Liver (tissue), 9 donors: ENCODE measurements around the gene CAP2. TPM values are rescaled to one million over a fixed set of nuclear protein-coding genes. Genes with fewer than 3 reads are reported as not detected.

Experiments used
- DNase-seq: peaks from one replicate; pipeline ENCODE4 v3.0.0-alpha.2; 2017; ENCODE audit warnings: low spot score
- H3K27ac ChIP-seq, 2 donors: one replicate each; pipeline ENCODE4 v1.7.0; 2013; ENCODE audit warnings: inconsistent platforms in 2 of 2, low read length in 2 of 2, control low read depth in 1 of 2, low read depth in 1 of 2, mild to moderate bottlenecking in 1 of 2
- H3K27me3 ChIP-seq, 4 donors: one replicate each; pipeline versions ENCODE4 v1.6.1 to v1.7.0; 2013; ENCODE audit warnings: low read length in 3 of 4, inconsistent platforms in 1 of 4, mild to moderate bottlenecking in 1 of 4, moderate library complexity in 1 of 4; ENCODE audit not compliant: control insufficient read depth in 4 of 4, insufficient read depth in 4 of 4
- H3K36me3 ChIP-seq, 4 donors: one replicate each; pipeline versions ENCODE4 v1.6.1 to v1.7.0; 2013; ENCODE audit warnings: low read length in 3 of 4, mild to moderate bottlenecking in 3 of 4, low read depth in 1 of 4, moderate library complexity in 1 of 4; ENCODE audit not compliant: control insufficient read depth in 4 of 4, insufficient read depth in 3 of 4
- H3K4me1 ChIP-seq, 4 donors: one replicate each; pipeline versions ENCODE4 v1.6.1 to v1.7.0; 2013; ENCODE audit warnings: low read length in 3 of 4, mild to moderate bottlenecking in 3 of 4, moderate library complexity in 1 of 4; ENCODE audit not compliant: control insufficient read depth in 4 of 4, insufficient read depth in 4 of 4
- H3K4me3 ChIP-seq, 3 donors: one replicate each; pipeline versions ENCODE4 v1.6.1 to v1.7.0; 2013; ENCODE audit warnings: low read length in 3 of 3, control low read depth in 1 of 3, low read depth in 1 of 3, mild to moderate bottlenecking in 1 of 3
- H3K9ac ChIP-seq, 2 donors: one replicate each; pipeline ENCODE4 v1.7.0; 2013; ENCODE audit warnings: low read length in 2 of 2, mild to moderate bottlenecking in 2 of 2, moderate library complexity in 2 of 2, control low read depth in 1 of 2, low read depth in 1 of 2
- H3K9me3 ChIP-seq, 4 donors: one replicate each; pipeline versions ENCODE4 v1.6.1 to v1.7.0; 2013; ENCODE audit warnings: low read length in 3 of 4; ENCODE audit not compliant: control insufficient read depth in 4 of 4
- EGR1 ChIP-seq, 2 donors: IDR thresholded peaks; 2 replicates each; pipeline ENCODE4 v1.6.1; 2016 to 2018; ENCODE audit warnings: antibody characterized with exemption in 2 of 2, low read depth in 2 of 2
- FOXA1 ChIP-seq: IDR thresholded peaks from 2 replicates; pipeline ENCODE4 v1.6.1; 2016; ENCODE audit warnings: antibody characterized with exemption
- FOXA2 ChIP-seq: IDR thresholded peaks from 2 replicates; pipeline ENCODE4 v1.6.1; 2016; ENCODE audit warnings: antibody characterized with exemption
- GABPA ChIP-seq, 2 donors: IDR thresholded peaks in 1 of 2; conservative IDR thresholded peaks in 1 of 2; 2 replicates each; pipeline ENCODE4 v1.6.1; 2016; ENCODE audit warnings: antibody characterized with exemption in 2 of 2, mild to moderate bottlenecking in 1 of 2, moderate library complexity in 1 of 2
- HNF4G ChIP-seq: IDR thresholded peaks from 2 replicates; pipeline ENCODE4 v1.6.1; 2016; ENCODE audit warnings: antibody characterized with exemption
- JUND ChIP-seq, 2 donors: IDR thresholded peaks; 2 replicates each; pipeline ENCODE4 v1.6.1; 2016; ENCODE audit warnings: antibody characterized with exemption in 2 of 2
- NR2F2 ChIP-seq: IDR thresholded peaks from 2 replicates; pipeline ENCODE4 v1.6.1; 2016; ENCODE audit warnings: antibody characterized with exemption
- RAD21 ChIP-seq, 2 donors: IDR thresholded peaks; 2 replicates each; pipeline ENCODE4 v1.6.1; 2016; ENCODE audit warnings: antibody characterized with exemption in 2 of 2, mild to moderate bottlenecking in 2 of 2
- RXRA ChIP-seq, 2 donors: IDR thresholded peaks; 2 replicates each; pipeline ENCODE4 v1.6.1; 2017 to 2018; ENCODE audit warnings: antibody characterized with exemption in 2 of 2, mild to moderate bottlenecking in 1 of 2
- SP1 ChIP-seq: IDR thresholded peaks from 2 replicates; pipeline ENCODE4 v1.6.1; 2018; ENCODE audit warnings: antibody characterized with exemption, mild to moderate bottlenecking
- YY1 ChIP-seq: IDR thresholded peaks from 2 replicates; pipeline ENCODE4 v1.6.1; 2016; ENCODE audit warnings: antibody characterized with exemption, mild to moderate bottlenecking
- WGBS: extraction: QIAGEN DNeasy Blood & Tissue Kit; methylation state at CpG from one replicate; pipeline ENCODE4 v1.1.7; 2013; 5-methylcytosine and 5-hydroxymethylcytosine counted together
- polyA plus RNA-seq, 2 donors: library from polyadenylated mRNA; stranded (reverse) in 1 of 2; unstranded in 1 of 2; fragments of 200-250 nt in 1 of 2; fragments of >200 nt in 1 of 2; fragmentation: Nextera tagmentation in 1 of 2; extraction: Ambion mirVana in 1 of 2; gene quantifications; one replicate each; pipeline versions ENCODE4 v1.2.1 to v1.2.3, GENCODE V29; 2013 to 2015
- total RNA-seq, 2 donors: library from RNA; depleted of rRNA; stranded (reverse); fragments of >200 nt; gene quantifications; one replicate each; pipeline ENCODE4 v1.2.3, GENCODE V29; 2014
- TF ChIP-seq, protein P1 (sequence below): IDR thresholded peaks from 2 replicates; pipeline ENCODE4 v1.6.1; 2016; ENCODE audit warnings: antibody characterized with exemption
- TF ChIP-seq, protein P2 (sequence below): fragments of 150-350 bp; IDR thresholded peaks from 2 replicates; pipeline ENCODE4 v1.5.1; 2017; ENCODE audit warnings: improper control_type of control experiment, low read depth, low read length; ENCODE audit not compliant: missing input control
- TF ChIP-seq, protein P3 (sequence below): IDR thresholded peaks from 2 replicates; pipeline ENCODE4 v1.6.1; 2016; ENCODE audit warnings: antibody characterized with exemption, mild to moderate bottlenecking
- TF ChIP-seq, protein P4 (sequence below): IDR thresholded peaks from 2 replicates; pipeline ENCODE4 v1.6.1; 2016; ENCODE audit warnings: antibody characterized with exemption
- donor health status: healthy.
- donor health status: healthy.
- donor health status: healthy.
- donor health status: healthy.
- donor health status: healthy.

Gene CAP2
- total and polyA plus RNA-seq, 4 donors, result 1.2 to 6.4 (median 2.5) TPM

DNA sequence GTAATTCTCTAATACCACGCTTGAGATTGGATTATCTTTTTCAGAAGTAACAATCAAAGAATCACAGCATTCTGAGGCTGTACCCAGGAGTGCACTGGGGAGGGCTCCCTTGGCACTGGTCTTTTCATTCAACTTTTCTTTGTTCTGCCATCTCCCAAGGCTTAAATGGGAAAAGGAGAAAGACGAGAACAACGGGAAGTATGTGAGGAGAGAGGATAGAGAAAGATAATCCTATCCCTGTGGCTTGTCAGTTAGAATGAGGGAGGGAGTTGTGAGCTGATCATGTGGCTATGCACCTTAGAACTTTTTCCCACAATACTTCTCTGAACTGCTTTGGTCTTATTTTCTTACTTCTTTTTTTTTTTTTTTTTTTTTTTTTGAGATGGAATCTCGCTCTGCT is 83.1 kb downstream of the CAP2 start:
- TF ChIP-seq, protein P1, sequence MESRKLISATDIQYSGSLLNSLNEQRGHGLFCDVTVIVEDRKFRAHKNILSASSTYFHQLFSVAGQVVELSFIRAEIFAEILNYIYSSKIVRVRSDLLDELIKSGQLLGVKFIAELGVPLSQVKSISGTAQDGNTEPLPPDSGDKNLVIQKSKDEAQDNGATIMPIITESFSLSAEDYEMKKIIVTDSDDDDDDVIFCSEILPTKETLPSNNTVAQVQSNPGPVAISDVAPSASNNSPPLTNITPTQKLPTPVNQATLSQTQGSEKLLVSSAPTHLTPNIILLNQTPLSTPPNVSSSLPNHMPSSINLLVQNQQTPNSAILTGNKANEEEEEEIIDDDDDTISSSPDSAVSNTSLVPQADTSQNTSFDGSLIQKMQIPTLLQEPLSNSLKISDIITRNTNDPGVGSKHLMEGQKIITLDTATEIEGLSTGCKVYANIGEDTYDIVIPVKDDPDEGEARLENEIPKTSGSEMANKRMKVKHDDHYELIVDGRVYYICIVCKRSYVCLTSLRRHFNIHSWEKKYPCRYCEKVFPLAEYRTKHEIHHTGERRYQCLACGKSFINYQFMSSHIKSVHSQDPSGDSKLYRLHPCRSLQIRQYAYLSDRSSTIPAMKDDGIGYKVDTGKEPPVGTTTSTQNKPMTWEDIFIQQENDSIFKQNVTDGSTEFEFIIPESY, result no peak
- TF ChIP-seq HNF4G (no peak), SP1 (no peak), FOXA2 (no peak), NR2F2 (no peak), RAD21 (IDR thresholded peaks at IDR 0.05) (no peak), FOXA1 (no peak), RXRA (IDR thresholded peaks at IDR 0.05) (no peak), JUND (IDR thresholded peaks at IDR 0.05) (no peak), YY1 (no peak), GABPA (IDR thresholded peaks at IDR 0.05 in 1 of 2, conservative IDR thresholded peaks at IDR 0.05 in 1 of 2) (no peak), EGR1 (IDR thresholded peaks at IDR 0.05; ENCODE audit: low read depth in 2 of 2) (no peak)
- TF ChIP-seq, protein P2, sequence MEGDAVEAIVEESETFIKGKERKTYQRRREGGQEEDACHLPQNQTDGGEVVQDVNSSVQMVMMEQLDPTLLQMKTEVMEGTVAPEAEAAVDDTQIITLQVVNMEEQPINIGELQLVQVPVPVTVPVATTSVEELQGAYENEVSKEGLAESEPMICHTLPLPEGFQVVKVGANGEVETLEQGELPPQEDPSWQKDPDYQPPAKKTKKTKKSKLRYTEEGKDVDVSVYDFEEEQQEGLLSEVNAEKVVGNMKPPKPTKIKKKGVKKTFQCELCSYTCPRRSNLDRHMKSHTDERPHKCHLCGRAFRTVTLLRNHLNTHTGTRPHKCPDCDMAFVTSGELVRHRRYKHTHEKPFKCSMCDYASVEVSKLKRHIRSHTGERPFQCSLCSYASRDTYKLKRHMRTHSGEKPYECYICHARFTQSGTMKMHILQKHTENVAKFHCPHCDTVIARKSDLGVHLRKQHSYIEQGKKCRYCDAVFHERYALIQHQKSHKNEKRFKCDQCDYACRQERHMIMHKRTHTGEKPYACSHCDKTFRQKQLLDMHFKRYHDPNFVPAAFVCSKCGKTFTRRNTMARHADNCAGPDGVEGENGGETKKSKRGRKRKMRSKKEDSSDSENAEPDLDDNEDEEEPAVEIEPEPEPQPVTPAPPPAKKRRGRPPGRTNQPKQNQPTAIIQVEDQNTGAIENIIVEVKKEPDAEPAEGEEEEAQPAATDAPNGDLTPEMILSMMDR, result no peak
- TF ChIP-seq, protein P3, sequence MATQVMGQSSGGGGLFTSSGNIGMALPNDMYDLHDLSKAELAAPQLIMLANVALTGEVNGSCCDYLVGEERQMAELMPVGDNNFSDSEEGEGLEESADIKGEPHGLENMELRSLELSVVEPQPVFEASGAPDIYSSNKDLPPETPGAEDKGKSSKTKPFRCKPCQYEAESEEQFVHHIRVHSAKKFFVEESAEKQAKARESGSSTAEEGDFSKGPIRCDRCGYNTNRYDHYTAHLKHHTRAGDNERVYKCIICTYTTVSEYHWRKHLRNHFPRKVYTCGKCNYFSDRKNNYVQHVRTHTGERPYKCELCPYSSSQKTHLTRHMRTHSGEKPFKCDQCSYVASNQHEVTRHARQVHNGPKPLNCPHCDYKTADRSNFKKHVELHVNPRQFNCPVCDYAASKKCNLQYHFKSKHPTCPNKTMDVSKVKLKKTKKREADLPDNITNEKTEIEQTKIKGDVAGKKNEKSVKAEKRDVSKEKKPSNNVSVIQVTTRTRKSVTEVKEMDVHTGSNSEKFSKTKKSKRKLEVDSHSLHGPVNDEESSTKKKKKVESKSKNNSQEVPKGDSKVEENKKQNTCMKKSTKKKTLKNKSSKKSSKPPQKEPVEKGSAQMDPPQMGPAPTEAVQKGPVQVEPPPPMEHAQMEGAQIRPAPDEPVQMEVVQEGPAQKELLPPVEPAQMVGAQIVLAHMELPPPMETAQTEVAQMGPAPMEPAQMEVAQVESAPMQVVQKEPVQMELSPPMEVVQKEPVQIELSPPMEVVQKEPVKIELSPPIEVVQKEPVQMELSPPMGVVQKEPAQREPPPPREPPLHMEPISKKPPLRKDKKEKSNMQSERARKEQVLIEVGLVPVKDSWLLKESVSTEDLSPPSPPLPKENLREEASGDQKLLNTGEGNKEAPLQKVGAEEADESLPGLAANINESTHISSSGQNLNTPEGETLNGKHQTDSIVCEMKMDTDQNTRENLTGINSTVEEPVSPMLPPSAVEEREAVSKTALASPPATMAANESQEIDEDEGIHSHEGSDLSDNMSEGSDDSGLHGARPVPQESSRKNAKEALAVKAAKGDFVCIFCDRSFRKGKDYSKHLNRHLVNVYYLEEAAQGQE, result no peak
- TF ChIP-seq, protein P4, sequence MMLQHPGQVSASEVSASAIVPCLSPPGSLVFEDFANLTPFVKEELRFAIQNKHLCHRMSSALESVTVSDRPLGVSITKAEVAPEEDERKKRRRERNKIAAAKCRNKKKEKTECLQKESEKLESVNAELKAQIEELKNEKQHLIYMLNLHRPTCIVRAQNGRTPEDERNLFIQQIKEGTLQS, result no peak
- 86% methylated on average over 4 of the region's 4 CpGs for WGBS
- Histone ChIP-seq H3K27ac (no peak overlapping the region), H3K9me3 (no peaks in the 10 kb centered on the region), H3K4me3 (no peak overlapping the region), H3K27me3 (no peaks in the 10 kb centered on the region), H3K4me1 (peaks cover 0 to 3% (median 0%) of the 10 kb centered on the region in 4 donors), H3K9ac (no peak overlapping the region), H3K36me3 (peaks cover 0 to 1% (median 0%) of the 10 kb centered on the region in 4 donors)
- DNase-seq, result no peak

DNA sequence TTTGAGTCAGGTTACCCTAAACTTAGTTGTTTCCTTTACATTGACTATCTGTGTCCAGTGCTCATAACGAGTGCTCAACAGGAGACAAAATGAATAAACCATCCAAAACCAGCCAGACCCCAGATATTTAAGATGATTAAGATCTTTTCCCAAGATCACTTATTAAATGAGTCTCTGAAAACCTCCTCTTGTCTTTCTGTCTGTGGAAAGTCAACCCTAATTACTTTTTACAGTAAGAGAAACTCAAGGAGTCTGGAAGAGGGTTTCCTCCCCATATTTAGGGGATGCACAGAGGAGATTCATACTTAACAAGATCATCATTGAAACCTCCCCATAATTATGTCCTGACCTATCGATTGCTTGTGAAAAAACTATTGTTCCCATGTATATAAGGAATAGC is 84.0 kb downstream of the CAP2 start:
- TF ChIP-seq SP1, result no peak
- TF ChIP-seq, protein P2, result no peak
- TF ChIP-seq, protein P1, result no peak
- no peak for TF ChIP-seq HNF4G
- TF ChIP-seq JUND (IDR thresholded peaks at IDR 0.05), result no peak

More for the DNA sequence above, 84.0 kb downstream of the CAP2 start:
- peaks cover 0 to 3% (median 0%) of the 10 kb centered on the region in 4 donors for H3K4me1 ChIP-seq
- H3K9me3 ChIP-seq, result no peaks in the 10 kb centered on the region
- no peak overlapping the region for H3K27ac ChIP-seq
- peaks cover 0 to 1% (median 0%) of the 10 kb centered on the region in 4 donors for H3K36me3 ChIP-seq
- 96% methylated on average over 2 of the region's 2 CpGs for WGBS
- H3K9ac ChIP-seq, result no peak overlapping the region
- no peaks in the 10 kb centered on the region for H3K27me3 ChIP-seq
- no peak for DNase-seq
- H3K4me3 ChIP-seq, result no peak overlapping the region
